Caco-2 (cell line): ENCODE measurements around the gene CRISPLD2. TPM values are rescaled to one million over a fixed set of nuclear protein-coding genes. Genes with fewer than 3 reads are reported as not detected.
A peak's percentile ranks its signal among the peaks of the same experiment; 100 is the strongest.

Experiments used
- BruUV-seq: library from RNA; stranded (reverse); fragments of 400-500 nt; replicated peaks from 2 replicates; lab custom pipeline; 2021; lab: Mats Ljungman, UMichigan
- CTCF ChIA-PET: fragments of 300-600 bp; sonication (Branson Sonifier 250); formaldehyde crosslinking; loops from one replicate; lab custom pipeline; 2022; ENCODE audit warnings: antibody characterized with exemption; lab: Charles Lee
- POLR2A ChIA-PET: fragments of 300-600 bp; sonication (Branson Sonifier 250); formaldehyde crosslinking; loops from one replicate; lab custom pipeline; 2022; ENCODE audit warnings: antibody characterized with exemption; lab: Charles Lee
- DNase-seq, 2 experiments: peaks; one replicate each; pipeline versions ENCODE4 v3.0.0 to v3.0.0-alpha.2; 2020 to 2022
- H3K27me3 ChIP-seq: replicated peaks from 2 replicates; pipeline ENCODE4 v1.6.0; 2011; ENCODE audit warnings: low read length; ENCODE audit not compliant: control insufficient read depth, insufficient read depth
- H3K36me3 ChIP-seq: 2 replicates; pipeline ENCODE4 v1.5.1; 2011; ENCODE audit warnings: low read length; ENCODE audit not compliant: control insufficient read depth, insufficient read depth
- H3K4me1 ChIP-seq: fragments of 250-450 bp; sonication (Bioruptor Pico); 2 replicates; pipeline ENCODE4 v1.5.1; 2020; ENCODE audit warnings: mild to moderate bottlenecking
- H3K4me3 ChIP-seq: 2 replicates; pipeline ENCODE4 v1.5.1; 2011; ENCODE audit warnings: low read depth, mild to moderate bottlenecking, control low read depth, low read length
- H3K9me3 ChIP-seq: fragments of 250-450 bp; sonication (Bioruptor Pico); 2 replicates; pipeline ENCODE4 v1.5.1; 2020; ENCODE audit warnings: mild to moderate bottlenecking, moderate library complexity
- H3K27ac Mint-ChIP-seq: one replicate; pipeline ENCODE4 v1.8.0; 2022; ENCODE audit warnings: mixed read lengths; ENCODE audit not compliant: unreplicated experiment
- H3K27me3 Mint-ChIP-seq: one replicate; pipeline ENCODE4 v1.8.0; 2022; ENCODE audit warnings: mixed read lengths; ENCODE audit not compliant: insufficient read depth, unreplicated experiment
- H3K36me3 Mint-ChIP-seq: one replicate; pipeline ENCODE4 v1.8.0; 2022; ENCODE audit warnings: mild to moderate bottlenecking, mixed read lengths; ENCODE audit not compliant: insufficient read depth, unreplicated experiment
- H3K4me1 Mint-ChIP-seq: one replicate; pipeline ENCODE4 v1.8.0; 2022; ENCODE audit warnings: low read depth, mixed read lengths; ENCODE audit not compliant: unreplicated experiment
- H3K4me3 Mint-ChIP-seq: one replicate; pipeline ENCODE4 v1.8.0; 2022; ENCODE audit warnings: mild to moderate bottlenecking, moderate library complexity, mixed read lengths; ENCODE audit not compliant: unreplicated experiment
- H3K9me3 Mint-ChIP-seq: one replicate; pipeline ENCODE4 v1.8.0; 2022; ENCODE audit warnings: mixed read lengths; ENCODE audit not compliant: unreplicated experiment
- intact Hi-C: fragments of 100-400 bp; cut with micrococcal nuclease; formaldehyde crosslinking; loops from one replicate; pipeline ENCODE4 v1.10.0; 2022; ENCODE audit not compliant: unreplicated experiment
- total RNA-seq: library from RNA; stranded (reverse); gene quantifications from 2 replicates; pipeline ENCODE4 v1.2.3, GENCODE V29; 2022
- TF ChIP-seq, protein P1 (sequence below), 2 experiments: fragments of 200-600 bp in 1 of 2; IDR thresholded peaks; 1 replicate in 1 of 2; 2 replicates in 1 of 2; pipeline versions ENCODE4 v1.5.1 to v1.8.0; 2011 to 2022; ENCODE audit warnings: antibody characterized with exemption in 1 of 2, control low read depth in 1 of 2, inconsistent platforms in 1 of 2, low read depth in 1 of 2, low read length in 1 of 2, mild to moderate bottlenecking in 1 of 2, moderate library complexity in 1 of 2; ENCODE audit not compliant: insufficient read depth in 1 of 2, severe bottlenecking in 1 of 2, unreplicated experiment in 1 of 2

Gene CRISPLD2
- total RNA-seq, 1 experiment from 2014 or later = 4.0 TPM

DNA sequence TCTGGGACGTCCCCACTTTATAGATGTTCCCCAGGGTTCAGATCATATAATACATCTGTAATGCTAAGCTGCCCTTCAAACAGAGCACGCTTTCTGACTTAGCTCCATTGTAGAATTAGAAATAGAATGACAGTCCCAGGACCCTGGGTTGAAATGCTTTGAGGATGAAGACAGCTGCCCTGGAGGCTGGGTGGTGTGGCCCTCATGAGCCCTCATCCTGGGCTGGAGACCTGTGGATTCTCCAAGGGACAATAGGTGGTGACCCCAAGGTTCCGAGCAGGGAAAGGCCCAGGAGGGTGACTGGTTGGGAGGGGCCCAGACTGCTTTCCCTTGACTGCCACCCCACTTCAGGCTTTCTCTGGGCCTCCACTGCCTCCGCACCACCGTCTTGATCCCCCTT lies 59.0 kb downstream of the CRISPLD2 start:
- DNase-seq = no peak
- H3K36me3 Mint-ChIP-seq = no peaks in the 10 kb centered on the region
- H3K27ac Mint-ChIP-seq = no peak overlapping the region
- ChIA-PET CTCF (no interaction called here), POLR2A (no interaction called here)
- H3K9me3 Mint-ChIP-seq = no peaks in the 10 kb centered on the region
- no peaks in the 10 kb centered on the region for H3K27me3 Mint-ChIP-seq
- H3K36me3 ChIP-seq = no peaks in the 10 kb centered on the region
- H3K4me1 Mint-ChIP-seq = no peaks in the 10 kb centered on the region
- intact Hi-C loops = no loop called here
- H3K27me3 ChIP-seq = no peaks in the 10 kb centered on the region
- no peak overlapping the region for H3K4me3 Mint-ChIP-seq
- TF ChIP-seq, protein P1, sequence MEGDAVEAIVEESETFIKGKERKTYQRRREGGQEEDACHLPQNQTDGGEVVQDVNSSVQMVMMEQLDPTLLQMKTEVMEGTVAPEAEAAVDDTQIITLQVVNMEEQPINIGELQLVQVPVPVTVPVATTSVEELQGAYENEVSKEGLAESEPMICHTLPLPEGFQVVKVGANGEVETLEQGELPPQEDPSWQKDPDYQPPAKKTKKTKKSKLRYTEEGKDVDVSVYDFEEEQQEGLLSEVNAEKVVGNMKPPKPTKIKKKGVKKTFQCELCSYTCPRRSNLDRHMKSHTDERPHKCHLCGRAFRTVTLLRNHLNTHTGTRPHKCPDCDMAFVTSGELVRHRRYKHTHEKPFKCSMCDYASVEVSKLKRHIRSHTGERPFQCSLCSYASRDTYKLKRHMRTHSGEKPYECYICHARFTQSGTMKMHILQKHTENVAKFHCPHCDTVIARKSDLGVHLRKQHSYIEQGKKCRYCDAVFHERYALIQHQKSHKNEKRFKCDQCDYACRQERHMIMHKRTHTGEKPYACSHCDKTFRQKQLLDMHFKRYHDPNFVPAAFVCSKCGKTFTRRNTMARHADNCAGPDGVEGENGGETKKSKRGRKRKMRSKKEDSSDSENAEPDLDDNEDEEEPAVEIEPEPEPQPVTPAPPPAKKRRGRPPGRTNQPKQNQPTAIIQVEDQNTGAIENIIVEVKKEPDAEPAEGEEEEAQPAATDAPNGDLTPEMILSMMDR (IDR thresholded peaks at IDR 0.05; ENCODE audit: insufficient read depth in 1 of 2, low read depth in 1 of 2, low read length in 1 of 2, severe bottlenecking in 1 of 2, unreplicated experiment in 1 of 2) = no peak
- no TSS peak for BruUV-seq
- no peaks in the 10 kb centered on the region for H3K4me1 ChIP-seq
- H3K9me3 ChIP-seq = no peaks in the 10 kb centered on the region
- H3K4me3 ChIP-seq = no peak overlapping the region

DNA sequence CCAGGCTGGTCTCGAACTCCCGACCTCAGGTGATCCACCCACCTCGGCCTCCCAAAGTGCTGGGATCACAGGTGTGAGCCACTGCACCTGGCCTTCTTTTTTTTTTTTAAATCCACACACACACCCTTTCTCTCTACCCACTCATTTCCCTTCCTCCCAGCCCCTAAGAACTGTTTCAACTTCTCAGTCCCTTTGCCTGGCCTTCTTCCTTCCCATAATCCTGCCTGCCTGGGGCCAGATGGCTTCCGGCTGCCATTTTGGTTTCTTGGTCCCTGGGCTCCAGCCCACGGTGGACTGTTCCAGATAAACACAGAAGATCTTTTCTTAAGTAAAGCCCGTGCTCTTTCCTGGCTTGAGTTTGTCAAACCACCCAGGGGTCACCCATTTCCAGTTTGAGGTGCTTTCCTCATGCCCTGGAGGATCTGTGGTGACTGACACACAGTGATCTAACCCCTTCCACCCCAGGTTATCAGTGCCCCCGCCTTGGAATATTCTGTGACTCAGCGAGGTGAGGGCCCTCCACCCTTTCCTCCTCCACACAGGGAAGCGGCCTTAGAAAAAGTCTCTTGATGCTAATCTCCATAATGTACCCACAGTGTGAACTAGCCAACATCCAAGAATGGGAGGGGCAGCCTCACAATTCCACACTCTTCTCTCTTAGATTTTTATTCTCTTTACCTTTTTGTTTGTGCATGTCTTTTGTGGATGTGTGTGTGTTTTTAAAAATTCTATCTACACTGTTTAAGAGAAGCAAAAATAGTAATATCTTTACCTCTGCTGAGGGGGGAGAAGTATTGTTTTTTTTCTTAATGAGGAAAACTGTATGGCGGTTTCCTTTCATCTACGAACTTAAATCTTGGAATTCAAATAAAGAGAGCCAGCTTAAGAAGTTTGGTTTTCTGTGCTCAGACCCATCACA lies 60.0 kb downstream of the CRISPLD2 start:
- POLR2A ChIA-PET = no interaction called here
- Histone ChIP-seq H3K4me3 (no peak overlapping the region), H3K27me3 (no peaks in the 10 kb centered on the region), H3K36me3 (no peaks in the 10 kb centered on the region), H3K4me1 (no peaks in the 10 kb centered on the region), H3K9me3 (no peaks in the 10 kb centered on the region)
- no peak overlapping the region for H3K27ac Mint-ChIP-seq
- no TSS peak for BruUV-seq
- CTCF ChIA-PET = no interaction called here
- no peak overlapping the region for H3K4me3 Mint-ChIP-seq
- no peaks in the 10 kb centered on the region for H3K36me3 Mint-ChIP-seq
- intact Hi-C loops = no loop called here
- no peaks in the 10 kb centered on the region for H3K27me3 Mint-ChIP-seq
- H3K4me1 Mint-ChIP-seq = no peaks in the 10 kb centered on the region
- H3K9me3 Mint-ChIP-seq = no peaks in the 10 kb centered on the region
- DNase-seq = peak in 1 of 2 experiments; percentile 49
- TF ChIP-seq, protein P1 (IDR thresholded peaks at IDR 0.05; ENCODE audit: insufficient read depth in 1 of 2, low read depth in 1 of 2, low read length in 1 of 2, severe bottlenecking in 1 of 2, unreplicated experiment in 1 of 2) = no peak

DNA sequence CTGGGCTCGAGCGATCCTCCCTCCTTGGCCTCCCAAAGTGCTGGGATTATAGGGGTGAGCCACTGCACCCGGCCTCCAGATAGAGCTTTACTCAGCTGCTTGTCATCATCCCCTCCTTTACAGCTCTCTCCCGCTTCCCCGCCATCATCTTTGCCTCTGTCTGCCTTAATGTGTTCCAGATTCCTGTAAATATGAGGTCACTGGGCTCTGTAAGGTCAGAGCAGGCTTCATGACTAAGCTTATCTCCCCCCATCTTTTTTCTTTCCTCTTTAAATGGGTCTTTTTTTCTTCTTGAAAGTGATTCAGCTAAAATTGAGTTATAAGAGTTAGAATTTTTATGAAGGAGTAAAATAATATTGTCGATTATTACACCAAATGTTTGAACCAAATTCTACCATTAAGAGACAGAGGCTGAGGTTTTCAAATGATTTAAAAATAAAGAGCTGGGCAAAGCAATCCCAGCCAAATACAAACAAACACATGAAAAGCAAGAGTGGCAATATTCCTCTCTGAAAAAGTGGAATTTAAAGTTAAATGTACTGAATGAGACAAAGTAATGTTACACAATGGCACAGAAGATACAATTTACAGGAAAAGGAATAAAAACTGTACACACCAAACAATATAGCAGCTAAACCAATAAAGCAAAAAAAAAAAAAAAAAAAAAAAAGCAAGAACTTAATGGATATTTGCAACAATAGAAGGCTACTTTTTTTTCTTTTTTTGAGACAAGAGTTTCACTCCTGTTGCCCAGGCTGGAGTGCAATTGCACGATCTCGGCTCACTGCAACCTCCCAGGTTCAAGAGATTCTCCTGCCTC lies 62.1 kb downstream of the CRISPLD2 start:
- no peaks in the 10 kb centered on the region for H3K4me1 Mint-ChIP-seq
- ChIA-PET POLR2A (no interaction called here), CTCF (interaction anchor here (1.1 kb wide), 1 partner anchor 70 kb away, joined by 8 read pairs; no protein-coding TSS in a partner anchor)
- TF ChIP-seq, protein P1 (IDR thresholded peaks at IDR 0.05; ENCODE audit: insufficient read depth in 1 of 2, low read depth in 1 of 2, low read length in 1 of 2, severe bottlenecking in 1 of 2, unreplicated experiment in 1 of 2) = no peak
- H3K36me3 Mint-ChIP-seq = no peaks in the 10 kb centered on the region
- no peak overlapping the region for H3K4me3 Mint-ChIP-seq
- no peak for DNase-seq
- no peak overlapping the region for H3K27ac Mint-ChIP-seq
- Histone ChIP-seq H3K4me3 (no peak overlapping the region), H3K4me1 (no peaks in the 10 kb centered on the region), H3K9me3 (no peaks in the 10 kb centered on the region), H3K27me3 (no peaks in the 10 kb centered on the region), H3K36me3 (no peaks in the 10 kb centered on the region)
- BruUV-seq = no TSS peak
- H3K9me3 Mint-ChIP-seq = no peaks in the 10 kb centered on the region
- no peaks in the 10 kb centered on the region for H3K27me3 Mint-ChIP-seq
- intact Hi-C loops = no loop called here
